Stimulated activated CD4-positive, alpha-beta T cell treated with anti-CD3 and anti-CD28 coated beads, Interleukin-1b, Interleukin-23, amount 100 ng/mL, for 48 hours (primary cell): ENCODE results near the gene ADCY9.
A peak's percentile ranks its signal among the peaks of the same experiment; 100 is the strongest.
"Not testable (repeated sequence)": the region's sequence is repeated elsewhere in the genome, so short reads cannot be mapped to it uniquely, and the experiment has no call there.

Experiments used
- DNase-seq: peaks from one replicate; pipeline ENCODE4 v3.0.0-alpha.2; 2020

Gene ADCY9

GRCh38 chr16:4116325-4117249 lies at the start of gene ADCY9:
ADCY9 (minus strand) TSS chr16:4116442; CDS start chr16:4115442, 1,000 bp downstream.
- DNase-seq: peak; percentile 59

- DNase-seq: no peak
These were observed 44.6 kb upstream of the ADCY9 start for GRCh38 chr16:4160658-4161430.

GRCh38 chr16:4159726-4160125 lies 43.5 kb upstream of the ADCY9 start:
- no peak for DNase-seq

GRCh38 chr16:4158143-4159093 lies 42.2 kb upstream of the ADCY9 start:
- no peak for DNase-seq

- DNase-seq: no peak
These were observed 41.2 kb upstream of the ADCY9 start for GRCh38 chr16:4157376-4157825.

GRCh38 chr16:4156503-4156902 lies 40.3 kb upstream of the ADCY9 start:
- not testable (repeated sequence) for DNase-seq

- not testable (repeated sequence) for DNase-seq
These were observed 37.1 kb upstream of the ADCY9 start for GRCh38 chr16:4153364-4153763.

GRCh38 chr16:4152267-4152666 lies 36.0 kb upstream of the ADCY9 start:
- no peak for DNase-seq

- no peak for DNase-seq
These were observed 31.0 kb upstream of the ADCY9 start for GRCh38 chr16:4147236-4147635.

GRCh38 chr16:4142268-4142667 lies 26.0 kb upstream of the ADCY9 start:
- DNase-seq: no peak

- DNase-seq: no peak
These were observed 25.4 kb upstream of the ADCY9 start for GRCh38 chr16:4141604-4142003.

GRCh38 chr16:4140652-4141051 lies 24.4 kb upstream of the ADCY9 start:
- DNase-seq: no peak

- DNase-seq: no peak
These were observed 23.7 kb upstream of the ADCY9 start for GRCh38 chr16:4139968-4140367.

GRCh38 chr16:4138713-4139112 lies 22.5 kb upstream of the ADCY9 start:
- no peak for DNase-seq

- no peak for DNase-seq
These were observed 21.2 kb upstream of the ADCY9 start for GRCh38 chr16:4137438-4137837.

- no peak for DNase-seq
These were observed 20.1 kb upstream of the ADCY9 start for GRCh38 chr16:4136229-4136813.

GRCh38 chr16:4135537-4135936 lies 19.3 kb upstream of the ADCY9 start:
- DNase-seq: no peak

GRCh38 chr16:4133897-4134372 lies 17.7 kb upstream of the ADCY9 start:
- DNase-seq: no peak

- DNase-seq: no peak
These were observed 15.4 kb upstream of the ADCY9 start for GRCh38 chr16:4131621-4132020.

GRCh38 chr16:4124535-4125294 lies 8.5 kb upstream of the ADCY9 start:
- DNase-seq: no peak

- no peak for DNase-seq
These were observed 7.5 kb upstream of the ADCY9 start for GRCh38 chr16:4123616-4124300.
